Gastroesophageal sphincter (tissue), 3 donors: ENCODE data around the gene CCNDBP1.

ENCODE experiments used
- EP300 ChIP-seq: sonication (generic); formaldehyde crosslinking; IDR thresholded peaks from one replicate; pipeline ENCODE4 v1.6.1; 2017; ENCODE audit warnings: antibody characterized with exemption, mild to moderate bottlenecking
- TF ChIP-seq, protein P1 (sequence below), 4 experiments: fragments of 200-600 bp in 2 of 4; fragments of 450-650 bp in 2 of 4; sonication (generic) in 1 of 4; IDR thresholded peaks; one replicate each; pipeline ENCODE4 v1.5.1; 2017 to 2019; ENCODE audit warnings: antibody characterized with exemption in 4 of 4, mild to moderate bottlenecking in 2 of 4, moderate library complexity in 2 of 4

DNA sequence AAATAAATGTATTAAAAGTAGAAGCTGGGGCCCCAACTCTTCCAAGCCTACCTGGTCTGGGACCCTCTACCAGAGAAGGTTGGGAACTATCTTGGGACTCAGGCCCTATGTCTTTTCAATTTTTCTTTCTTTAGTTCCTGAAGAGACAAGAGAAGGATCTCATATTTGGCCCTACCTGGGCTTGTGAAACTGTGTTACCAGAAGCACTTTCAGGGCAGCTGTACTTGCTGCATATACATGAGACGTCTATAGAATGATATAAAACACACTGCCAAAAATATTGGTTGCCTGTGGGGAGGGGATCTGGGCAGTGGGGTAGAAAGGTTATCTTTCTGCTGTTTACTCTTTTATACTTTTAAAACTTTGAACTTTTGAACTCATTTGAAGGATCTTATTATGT, 36.2 kb downstream of the CCNDBP1 start:
- TF ChIP-seq EP300 = no peak
- TF ChIP-seq, protein P1, sequence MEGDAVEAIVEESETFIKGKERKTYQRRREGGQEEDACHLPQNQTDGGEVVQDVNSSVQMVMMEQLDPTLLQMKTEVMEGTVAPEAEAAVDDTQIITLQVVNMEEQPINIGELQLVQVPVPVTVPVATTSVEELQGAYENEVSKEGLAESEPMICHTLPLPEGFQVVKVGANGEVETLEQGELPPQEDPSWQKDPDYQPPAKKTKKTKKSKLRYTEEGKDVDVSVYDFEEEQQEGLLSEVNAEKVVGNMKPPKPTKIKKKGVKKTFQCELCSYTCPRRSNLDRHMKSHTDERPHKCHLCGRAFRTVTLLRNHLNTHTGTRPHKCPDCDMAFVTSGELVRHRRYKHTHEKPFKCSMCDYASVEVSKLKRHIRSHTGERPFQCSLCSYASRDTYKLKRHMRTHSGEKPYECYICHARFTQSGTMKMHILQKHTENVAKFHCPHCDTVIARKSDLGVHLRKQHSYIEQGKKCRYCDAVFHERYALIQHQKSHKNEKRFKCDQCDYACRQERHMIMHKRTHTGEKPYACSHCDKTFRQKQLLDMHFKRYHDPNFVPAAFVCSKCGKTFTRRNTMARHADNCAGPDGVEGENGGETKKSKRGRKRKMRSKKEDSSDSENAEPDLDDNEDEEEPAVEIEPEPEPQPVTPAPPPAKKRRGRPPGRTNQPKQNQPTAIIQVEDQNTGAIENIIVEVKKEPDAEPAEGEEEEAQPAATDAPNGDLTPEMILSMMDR (IDR thresholded peaks at IDR 0.05) = no peak
